HL-60 (cell line): ENCODE data around the gene NSUN2.

Experiments
- DNase-seq, 2 experiments: peaks; one replicate each; pipeline ENCODE4 v3.0.0-alpha.2; 2010 to 2020; ENCODE audit warnings: low read depth in 1 of 2, low spot score in 1 of 2
- H3K27ac ChIP-seq: fragments of 250-450 bp; sonication (Bioruptor Pico); replicated peaks from 2 replicates; pipeline ENCODE4 v1.5.1; 2020; ENCODE audit warnings: mild to moderate bottlenecking, moderate library complexity
- H3K27me3 ChIP-seq: fragments of 250-450 bp; sonication (Bioruptor Pico); 2 replicates; pipeline ENCODE4 v1.5.1; 2021; ENCODE audit warnings: mild to moderate bottlenecking, moderate library complexity; ENCODE audit not compliant: insufficient read depth, poor library complexity, severe bottlenecking
- H3K4me3 ChIP-seq: replicated peaks from 2 replicates; pipeline ENCODE4 v1.5.1; 2011; ENCODE audit warnings: mild to moderate bottlenecking, control low read depth, low read length; ENCODE audit not compliant: insufficient read depth
- GABPA ChIP-seq: IDR thresholded peaks from 2 replicates; pipeline ENCODE4 v1.6.1; 2012; ENCODE audit warnings: low read depth
- POLR2AphosphoS5 ChIP-seq: IDR thresholded peaks from 2 replicates; pipeline ENCODE4 v1.6.1; 2012; ENCODE audit warnings: low read depth
- REST ChIP-seq: IDR thresholded peaks from 2 replicates; pipeline ENCODE4 v1.6.1; 2012; ENCODE audit warnings: low read depth; ENCODE audit not compliant: insufficient replicate concordance
- SPI1 ChIP-seq: IDR thresholded peaks from 2 replicates; pipeline ENCODE4 v1.6.1; 2012; ENCODE audit warnings: low read depth, mild to moderate bottlenecking, borderline replicate concordance
- TF ChIP-seq, protein P1 (sequence below): IDR thresholded peaks from one replicate; pipeline ENCODE4 v1.5.1; 2011; ENCODE audit warnings: low read length, control low read depth, inconsistent platforms; ENCODE audit not compliant: insufficient read depth

The NSUN2 gene

DNA sequence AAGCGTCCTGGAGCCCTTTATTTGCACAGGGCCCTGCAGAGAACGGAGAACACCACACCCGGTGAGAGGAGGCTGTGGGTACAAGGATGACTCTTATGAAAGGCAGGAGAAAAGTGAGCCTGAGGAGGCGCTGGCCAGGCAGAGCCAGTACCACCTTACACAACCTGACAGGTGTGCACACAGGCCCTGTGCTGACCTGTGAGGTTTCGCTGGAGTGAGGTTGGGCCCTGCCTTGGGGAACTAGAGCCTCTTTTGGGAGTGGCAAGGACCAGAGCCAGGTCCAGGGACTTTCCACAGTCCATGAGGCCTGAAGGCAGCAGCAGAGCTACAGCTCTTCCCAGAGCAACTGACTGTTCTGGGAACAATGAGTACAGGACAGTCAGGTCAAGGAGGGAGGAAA lies 3.4 kb upstream of the NSUN2 start:
- no peak for TF ChIP-seq REST
- no peak for TF ChIP-seq GABPA
- TF ChIP-seq, protein P1, sequence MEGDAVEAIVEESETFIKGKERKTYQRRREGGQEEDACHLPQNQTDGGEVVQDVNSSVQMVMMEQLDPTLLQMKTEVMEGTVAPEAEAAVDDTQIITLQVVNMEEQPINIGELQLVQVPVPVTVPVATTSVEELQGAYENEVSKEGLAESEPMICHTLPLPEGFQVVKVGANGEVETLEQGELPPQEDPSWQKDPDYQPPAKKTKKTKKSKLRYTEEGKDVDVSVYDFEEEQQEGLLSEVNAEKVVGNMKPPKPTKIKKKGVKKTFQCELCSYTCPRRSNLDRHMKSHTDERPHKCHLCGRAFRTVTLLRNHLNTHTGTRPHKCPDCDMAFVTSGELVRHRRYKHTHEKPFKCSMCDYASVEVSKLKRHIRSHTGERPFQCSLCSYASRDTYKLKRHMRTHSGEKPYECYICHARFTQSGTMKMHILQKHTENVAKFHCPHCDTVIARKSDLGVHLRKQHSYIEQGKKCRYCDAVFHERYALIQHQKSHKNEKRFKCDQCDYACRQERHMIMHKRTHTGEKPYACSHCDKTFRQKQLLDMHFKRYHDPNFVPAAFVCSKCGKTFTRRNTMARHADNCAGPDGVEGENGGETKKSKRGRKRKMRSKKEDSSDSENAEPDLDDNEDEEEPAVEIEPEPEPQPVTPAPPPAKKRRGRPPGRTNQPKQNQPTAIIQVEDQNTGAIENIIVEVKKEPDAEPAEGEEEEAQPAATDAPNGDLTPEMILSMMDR = no peak
- no peak for TF ChIP-seq POLR2AphosphoS5
- no peak for TF ChIP-seq SPI1

GRCh38 chr5:6634788-6635430 lies 2.1 kb upstream of the NSUN2 start:
- Histone ChIP-seq H3K27ac (no peak overlapping the region), H3K27me3 (no peaks in the 10 kb centered on the region), H3K4me3 (no peak overlapping the region)
- no peak for DNase-seq
- TF ChIP-seq GABPA (no peak), SPI1 (no peak), POLR2AphosphoS5 (no peak), REST (no peak)
- TF ChIP-seq, protein P1 = no peak

More for the DNA sequence above, 3.4 kb upstream of the NSUN2 start:
- H3K4me3 ChIP-seq = no peak overlapping the region
- H3K27me3 ChIP-seq = no peaks in the 10 kb centered on the region
- no peak for DNase-seq
- no peak overlapping the region for H3K27ac ChIP-seq

GRCh38 chr5:6634306-6634705 lies 1.5 kb upstream of the NSUN2 start:
- Histone ChIP-seq H3K27ac (no peak overlapping the region; the same call in 1 of the 2 replicates), H3K4me3 (peak overlapping the region; percentile 60), H3K27me3 (no peaks in the 10 kb centered on the region)
- no peak for TF ChIP-seq REST
- peak; percentile 76 for TF ChIP-seq SPI1
- peak in 1 of 2 experiments; percentile 40 for DNase-seq
